H9 (cell line): ENCODE measurements around the gene CUL4A. TPM values are rescaled to one million over a fixed set of nuclear protein-coding genes. Genes with fewer than 3 reads are reported as not detected.

Experiments used
- DNase-seq: peaks from one replicate; pipeline ENCODE4 v3.0.0-alpha.2; 2017
- H2AFZ ChIP-seq: one replicate; pipeline ENCODE4 v1.6.1; 2013; ENCODE audit warnings: mild to moderate bottlenecking, low read length, control low read depth, moderate library complexity
- H2AK5ac ChIP-seq: 2 replicates; pipeline ENCODE4 v1.6.1; 2013; ENCODE audit warnings: low read length, control low read depth, mixed read lengths; ENCODE audit not compliant: insufficient read length
- H2BK120ac ChIP-seq: one replicate; pipeline ENCODE4 v1.6.1; 2013; ENCODE audit warnings: low read depth, mild to moderate bottlenecking, low read length, control low read depth, inconsistent platforms; ENCODE audit not compliant: poor library complexity, severe bottlenecking
- H2BK12ac ChIP-seq: 2 replicates; pipeline ENCODE4 v1.6.1; 2013; ENCODE audit warnings: low read length, control low read depth, mixed read lengths, low read depth; ENCODE audit not compliant: insufficient read length
- H2BK15ac ChIP-seq: 2 replicates; pipeline ENCODE4 v1.6.1; 2013; ENCODE audit warnings: low read depth, low read length, control low read depth
- H2BK20ac ChIP-seq: one replicate; pipeline ENCODE4 v1.6.1; 2013; ENCODE audit warnings: low read depth, mild to moderate bottlenecking, low read length, control low read depth, inconsistent platforms; ENCODE audit not compliant: poor library complexity, severe bottlenecking
- H2BK5ac ChIP-seq: 2 replicates; pipeline ENCODE4 v1.6.1; 2013; ENCODE audit warnings: low read length, control low read depth, mixed read lengths; ENCODE audit not compliant: insufficient read length
- H3K14ac ChIP-seq: 2 replicates; pipeline ENCODE4 v1.6.1; 2013; ENCODE audit warnings: low read length, control low read depth; ENCODE audit not compliant: insufficient read depth
- H3K18ac ChIP-seq: 2 replicates; pipeline ENCODE4 v1.6.1; 2013; ENCODE audit warnings: low read depth, mild to moderate bottlenecking, mixed read lengths, low read length, control low read depth; ENCODE audit not compliant: insufficient read length
- H3K23ac ChIP-seq: 2 replicates; pipeline ENCODE4 v1.6.1; 2013; ENCODE audit warnings: low read length, control low read depth, mixed read lengths, low read depth; ENCODE audit not compliant: insufficient read length
- H3K23me2 ChIP-seq: 2 replicates; pipeline ENCODE4 v1.6.1; 2013; ENCODE audit warnings: low read depth, mild to moderate bottlenecking, mixed read lengths, low read length, control low read depth; ENCODE audit not compliant: insufficient read length, poor library complexity, severe bottlenecking
- H3K27ac ChIP-seq: 2 replicates; pipeline ENCODE4 v1.5.1; 2013; ENCODE audit warnings: low read length, control low read depth, mixed read lengths, low read depth; ENCODE audit not compliant: insufficient read length
- H3K27me3 ChIP-seq: 2 replicates; pipeline ENCODE4 v1.6.1; 2013; ENCODE audit warnings: low read length, control low read depth, inconsistent platforms; ENCODE audit not compliant: insufficient read depth
- H3K4ac ChIP-seq: 2 replicates; pipeline ENCODE4 v1.6.1; 2013; ENCODE audit warnings: low read depth, mild to moderate bottlenecking, control low read depth, inconsistent platforms, low read length, moderate library complexity
- H3K4me1 ChIP-seq: 2 replicates; pipeline ENCODE4 v1.6.1; 2013; ENCODE audit warnings: low read length, control low read depth, inconsistent platforms; ENCODE audit not compliant: insufficient read depth
- H3K4me2 ChIP-seq: 2 replicates; pipeline ENCODE4 v1.6.1; 2013; ENCODE audit warnings: low read length, control low read depth, mixed read lengths; ENCODE audit not compliant: insufficient read length, insufficient read depth
- H3K56ac ChIP-seq: 2 replicates; pipeline ENCODE4 v1.6.1; 2013; ENCODE audit warnings: low read depth, mild to moderate bottlenecking, mixed read lengths, low read length, control low read depth; ENCODE audit not compliant: insufficient read length
- H3K79me1 ChIP-seq: 2 replicates; pipeline ENCODE4 v1.6.1; 2013; ENCODE audit warnings: low read depth, mild to moderate bottlenecking, moderate library complexity, low read length, control low read depth, inconsistent platforms; ENCODE audit not compliant: insufficient read depth, poor library complexity, severe bottlenecking
- H3K79me2 ChIP-seq: 2 replicates; pipeline ENCODE4 v1.6.1; 2013; ENCODE audit warnings: low read length, control low read depth, inconsistent platforms; ENCODE audit not compliant: insufficient read depth
- H3K9ac ChIP-seq: 2 replicates; pipeline ENCODE4 v1.6.1; 2013; ENCODE audit warnings: low read length, control low read depth, mixed read lengths; ENCODE audit not compliant: insufficient read length; ENCODE audit errors: extremely low read depth
- H3K9me3 ChIP-seq: one replicate; pipeline ENCODE4 v1.6.1; 2013; ENCODE audit warnings: low read depth, low read length, inconsistent platforms; ENCODE audit not compliant: control insufficient read depth
- H3T11ph ChIP-seq: one replicate; pipeline ENCODE4 v1.6.1; 2013; ENCODE audit warnings: mild to moderate bottlenecking, low read length, control low read depth, inconsistent platforms
- H4K20me1 ChIP-seq: one replicate; pipeline ENCODE4 v1.6.1; 2013; ENCODE audit not compliant: control insufficient read depth, insufficient read length, insufficient read depth
- H4K5ac ChIP-seq: 2 replicates; pipeline ENCODE4 v1.6.1; 2013; ENCODE audit warnings: low read depth, mild to moderate bottlenecking, mixed read lengths, low read length, control low read depth; ENCODE audit not compliant: insufficient read length
- H4K8ac ChIP-seq: replicated peaks from 2 replicates; pipeline ENCODE4 v1.6.1; 2013; ENCODE audit warnings: low read length, control low read depth, mixed read lengths, low read depth; ENCODE audit not compliant: insufficient read length
- H4K91ac ChIP-seq: 2 replicates; pipeline ENCODE4 v1.6.1; 2013; ENCODE audit warnings: low read depth, mild to moderate bottlenecking, moderate library complexity, mixed read lengths, low read length, control low read depth; ENCODE audit not compliant: insufficient read length
- H3K27ac Mint-ChIP-seq, 3 experiments: 2 replicates in 2 of 3; 3 replicates in 1 of 3; pipeline ENCODE4 v1.8.0; 2020 to 2021; ENCODE audit warnings: mixed read lengths in 3 of 3, mild to moderate bottlenecking in 1 of 3, moderate library complexity in 1 of 3
- H3K27me3 Mint-ChIP-seq: 2 replicates; pipeline ENCODE4 v1.8.0; 2021; ENCODE audit warnings: low read depth, mild to moderate bottlenecking, moderate library complexity, mixed read lengths
- H3K36me3 Mint-ChIP-seq, 3 experiments: 2 replicates in 2 of 3; 3 replicates in 1 of 3; pipeline ENCODE4 v1.8.0; 2020 to 2021; ENCODE audit warnings: low read depth in 3 of 3, mixed read lengths in 3 of 3; ENCODE audit not compliant: insufficient read depth in 1 of 3
- H3K4me1 Mint-ChIP-seq, 2 experiments: 2 replicates each; pipeline ENCODE4 v1.8.0; 2020; ENCODE audit warnings: mixed read lengths in 2 of 2
- H3K4me3 Mint-ChIP-seq, 2 experiments: 2 replicates in 1 of 2; 3 replicates in 1 of 2; pipeline ENCODE4 v1.8.0; 2020 to 2021; ENCODE audit warnings: mild to moderate bottlenecking in 2 of 2, mixed read lengths in 2 of 2, moderate library complexity in 1 of 2
- H3K9me3 Mint-ChIP-seq, 2 experiments: 2 replicates in 1 of 2; 3 replicates in 1 of 2; pipeline ENCODE4 v1.8.0; 2020; ENCODE audit warnings: mild to moderate bottlenecking in 2 of 2, mixed read lengths in 2 of 2, moderate library complexity in 1 of 2
- CTCF ChIP-seq: fragments of 200-600 bp; sonication (generic); conservative IDR thresholded peaks from 3 replicates; pipeline ENCODE4 v1.8.0; 2021; ENCODE audit warnings: antibody characterized with exemption, mild to moderate bottlenecking
- WGBS: extraction: QIAGEN DNeasy Blood & Tissue Kit; methylation state at CpG from one replicate; pipeline ENCODE4 v1.1.7; 2013; ENCODE audit warnings: missing lambda C conversion rate, low lambda C conversion rate, mixed read lengths; ENCODE audit not compliant: insufficient read length; ENCODE audit errors: extremely low coverage; 5-methylcytosine and 5-hydroxymethylcytosine counted together
- total RNA-seq: library from RNA; stranded (reverse); gene quantifications from 2 replicates; pipeline ENCODE4 v1.2.1, GENCODE V29; 2021

Gene CUL4A
- total RNA-seq, 1 experiment from 2014 or later, result 97.9 TPM

- H2BK20ac ChIP-seq, result no peak overlapping the region
- WGBS, result no CpG with 5 or more reads among the region's 7 CpGs
- H3K23ac ChIP-seq, result no peak overlapping the region
- H4K8ac ChIP-seq, result no peak overlapping the region
- no peak overlapping the region for H2AK5ac ChIP-seq
- H3K18ac ChIP-seq, result no peak overlapping the region
- H3K23me2 ChIP-seq, result peaks cover 2% of the 10 kb centered on the region
- H2BK12ac ChIP-seq, result no peak overlapping the region
- H3K9me3 ChIP-seq, result no peaks in the 10 kb centered on the region
- H3K14ac ChIP-seq, result no peak overlapping the region
- no peak overlapping the region for H3T11ph ChIP-seq
- H2AFZ ChIP-seq, result no peak overlapping the region
- Mint-ChIP-seq H3K36me3 (peaks cover 2 to 6% (median 6%) of the 10 kb centered on the region in 3 experiments; a peak in 5 of 7 replicates), H3K27me3 (no peaks in the 10 kb centered on the region), H3K4me1 (peaks cover 7 to 8% of the 10 kb centered on the region in 2 experiments), H3K4me3 (no peak overlapping the region; a peak in 1 of 5 replicates), H3K27ac (no peak overlapping the region), H3K9me3 (no peaks in the 10 kb centered on the region)
- no peaks in the 10 kb centered on the region; the same call in 1 of the 2 replicates for H3K27me3 ChIP-seq
- DNase-seq, result no peak
- peaks cover 15% of the 10 kb centered on the region for H3K79me1 ChIP-seq
- H3K4me2 ChIP-seq, result no peak overlapping the region
- no peak overlapping the region for H4K91ac ChIP-seq
- H3K9ac ChIP-seq, result no peak overlapping the region
- no peak overlapping the region for H2BK15ac ChIP-seq
- H3K4me1 ChIP-seq, result 0 out of 2 replicates have a peak, but pooled peaks cover 1% of the 10 kb centered on the region
- H2BK5ac ChIP-seq, result no peak overlapping the region
- no peak for TF ChIP-seq CTCF
- H3K4ac ChIP-seq, result no peak overlapping the region
- no peak overlapping the region for H3K27ac ChIP-seq
- H4K20me1 ChIP-seq, result no peaks in the 10 kb centered on the region
- peaks cover 33% of the 10 kb centered on the region; the same call in 1 of the 2 replicates for H3K79me2 ChIP-seq
- H2BK120ac ChIP-seq, result no peak overlapping the region
- H3K56ac ChIP-seq, result no peak overlapping the region
- H4K5ac ChIP-seq, result no peak overlapping the region
Measured at GRCh38 chr13:113302986-113303385, 93.6 kb downstream of the CUL4A start.
